HepG2 (cell line): ENCODE data around the gene TUBGCP4. TPM values are rescaled to one million over a fixed set of nuclear protein-coding genes. Genes with fewer than 3 reads are reported as not detected.

Experiments
- ATAC-seq: fragments of 200-7000 bp; cut with Tn5 transposase; 3 replicates; pipeline ENCODE4 v1.9.1; 2020; ENCODE audit warnings: mild to moderate bottlenecking, moderate library complexity
- BruUV-seq: library from RNA; stranded (reverse); fragments of 400-500 nt; replicated peaks from 2 replicates; lab custom pipeline; 2021; lab: Mats Ljungman, UMichigan
- CTCF ChIA-PET: fragments of 300-600 bp; formaldehyde crosslinking; extraction: SDS; loops from one replicate; lab custom pipeline; 2021; ENCODE audit warnings: low total read pairs, inconsistent platforms, low intra/inter-chr PET ratio; lab: Yijun Ruan, JAX
- POLR2A ChIA-PET: fragments of 350-600 bp; sonication (Branson Sonifier 250); formaldehyde crosslinking; loops from one replicate; lab custom pipeline; 2020; ENCODE audit warnings: antibody characterized with exemption, inconsistent platforms; lab: Yijun Ruan, JAX
- DNase-seq: peaks from one replicate; pipeline ENCODE4 v3.0.0-alpha.2; 2015; ENCODE audit warnings: low spot score
- FAIRE-seq: peaks from 3 replicates; lab custom pipeline; 2011; peaks lifted over from hg19 to GRCh38; lab: Jason Lieb, UNC
- H2AFZ ChIP-seq: one replicate; pipeline ENCODE4 v1.6.1; 2011; ENCODE audit warnings: low read length, inconsistent platforms
- H3K27ac ChIP-seq: fragments of 300-600 bp; 3 replicates; pipeline ENCODE4 v1.8.0; 2011; ENCODE audit warnings: mixed run types, mild to moderate bottlenecking, mixed read lengths, low read length, inconsistent platforms; ENCODE audit not compliant: insufficient read depth; ENCODE audit errors: extremely low read length
- H3K27me3 ChIP-seq, 2 experiments: fragments of 200-600 bp in 1 of 2; 2 replicates in 1 of 2; 3 replicates in 1 of 2; pipeline versions ENCODE4 v1.6.0 to v1.8.0; 2011; ENCODE audit warnings: low read length in 2 of 2, mild to moderate bottlenecking in 2 of 2, moderate library complexity in 2 of 2, inconsistent platforms in 1 of 2; ENCODE audit not compliant: insufficient read depth in 2 of 2, control insufficient read depth in 1 of 2
- H3K36me3 ChIP-seq, 2 experiments: fragments of 200-600 bp in 1 of 2; replicated peaks in 1 of 2; 2 replicates in 1 of 2; 3 replicates in 1 of 2; pipeline versions ENCODE4 v1.5.1 to v1.8.0; 2011; ENCODE audit warnings: low read length in 2 of 2, inconsistent platforms in 1 of 2; ENCODE audit not compliant: insufficient read depth in 2 of 2, control insufficient read depth in 1 of 2
- H3K4me1 ChIP-seq: 2 replicates; pipeline ENCODE4 v1.5.1; 2012; ENCODE audit warnings: low read length, inconsistent platforms; ENCODE audit not compliant: insufficient read depth
- H3K4me2 ChIP-seq: 2 replicates; pipeline ENCODE4 v1.6.0; 2011; ENCODE audit warnings: low read depth, low read length, inconsistent platforms
- H3K4me3 ChIP-seq, 3 experiments: fragments of 200-600 bp in 1 of 3; sonication (generic), shearing (Covaris generic) in 1 of 3; replicated peaks in 1 of 3; 2 replicates each; pipeline ENCODE4 v1.5.1; 2011 to 2016; ENCODE audit warnings: low read length in 3 of 3, inconsistent platforms in 2 of 3, low read depth in 2 of 3, mild to moderate bottlenecking in 2 of 3, control low read depth in 1 of 3, mixed read lengths in 1 of 3; ENCODE audit not compliant: insufficient read depth in 1 of 3
- H3K79me2 ChIP-seq: one replicate; pipeline ENCODE4 v1.6.1; 2011; ENCODE audit warnings: low read length, inconsistent platforms; ENCODE audit not compliant: insufficient read depth
- H3K9ac ChIP-seq: 2 replicates; pipeline ENCODE4 v1.6.0; 2011; ENCODE audit warnings: mild to moderate bottlenecking, low read depth, low read length, inconsistent platforms; ENCODE audit not compliant: insufficient read depth
- H3K9me3 ChIP-seq: 2 replicates; pipeline ENCODE4 v1.5.1; 2012; ENCODE audit warnings: mild to moderate bottlenecking, low read length
- H4K20me1 ChIP-seq: 2 replicates; pipeline ENCODE4 v1.6.0; 2011; ENCODE audit warnings: inconsistent platforms, mild to moderate bottlenecking, low read length, moderate library complexity; ENCODE audit not compliant: insufficient read depth
- ATAD3A ChIP-seq: sonication (generic); formaldehyde crosslinking; IDR thresholded peaks from 2 replicates; pipeline ENCODE4 v1.4.0; 2020; ENCODE audit warnings: missing genetic modification reagents
- DR1 ChIP-seq: sonication (generic); formaldehyde crosslinking; IDR thresholded peaks from 2 replicates; pipeline ENCODE4 v1.8.0; 2021; ENCODE audit warnings: mild to moderate bottlenecking, missing genetic modification reagents, inconsistent platforms
- ELF4 ChIP-seq: sonication (generic); formaldehyde crosslinking; IDR thresholded peaks from 2 replicates; pipeline ENCODE4 v1.5.0; 2020; ENCODE audit warnings: missing genetic modification reagents, mild to moderate bottlenecking, moderate library complexity, borderline replicate concordance
- HOXA3 ChIP-seq: sonication (generic); formaldehyde crosslinking; IDR thresholded peaks from 2 replicates; pipeline ENCODE4 v1.5.0; 2020; ENCODE audit warnings: missing genetic modification reagents
- KAT8 ChIP-seq: IDR thresholded peaks from 2 replicates; pipeline ENCODE4 v1.6.1; 2016; ENCODE audit warnings: missing genetic modification reagents, missing compliant biosample characterization
- SNAPC2 ChIP-seq: sonication (generic); formaldehyde crosslinking; IDR thresholded peaks from 2 replicates; pipeline ENCODE4 v1.8.1; 2022; ENCODE audit warnings: mild to moderate bottlenecking, missing genetic modification reagents
- TARDBP ChIP-seq: sonication (generic); formaldehyde crosslinking; IDR thresholded peaks from 2 replicates; pipeline ENCODE4 v1.8.0; 2022; ENCODE audit warnings: mild to moderate bottlenecking, missing genetic modification reagents
- TSC22D2 ChIP-seq: sonication (generic); formaldehyde crosslinking; IDR thresholded peaks from 2 replicates; pipeline ENCODE4 v1.5.1; 2020; ENCODE audit warnings: missing genetic modification reagents, mild to moderate bottlenecking, borderline replicate concordance
- ZNF160 ChIP-seq: sonication (generic); formaldehyde crosslinking; IDR thresholded peaks from 2 replicates; pipeline ENCODE4 v1.8.0; 2022; ENCODE audit warnings: mild to moderate bottlenecking, inconsistent platforms, missing genetic modification reagents
- ZNF235 ChIP-seq: sonication (generic); formaldehyde crosslinking; IDR thresholded peaks from 2 replicates; pipeline ENCODE4 v1.8.1; 2023; ENCODE audit warnings: mild to moderate bottlenecking, missing genetic modification reagents, borderline replicate concordance
- ZNF670 ChIP-seq: sonication (generic); formaldehyde crosslinking; IDR thresholded peaks from 2 replicates; pipeline ENCODE4 v1.8.0; 2022; ENCODE audit warnings: mild to moderate bottlenecking, missing genetic modification reagents, borderline replicate concordance
- ZNF83 ChIP-seq: sonication (generic); formaldehyde crosslinking; IDR thresholded peaks from 2 replicates; pipeline ENCODE4 v1.4.0; 2020; ENCODE audit warnings: missing genetic modification reagents, mild to moderate bottlenecking, borderline replicate concordance
- ZNF841 ChIP-seq: sonication (generic); formaldehyde crosslinking; IDR thresholded peaks from 2 replicates; pipeline ENCODE4 v1.8.1; 2023; ENCODE audit warnings: missing genetic modification reagents, borderline replicate concordance
- ZSCAN22 ChIP-seq: sonication (generic); formaldehyde crosslinking; IDR thresholded peaks from 2 replicates; pipeline ENCODE4 v1.4.0; 2020; ENCODE audit warnings: mild to moderate bottlenecking, missing genetic modification reagents
- WGBS: methylation state at CpG from one replicate; pipeline ENCODE4 v1.1.6; 2017; ENCODE audit warnings: low lambda C conversion rate; 5-methylcytosine and 5-hydroxymethylcytosine counted together
- in situ Hi-C: cut with HindIII; loops from 2 replicates; pipeline ENCODE4 v1.10.0; 2017; ENCODE audit warnings: low pct_unique_long_range_greater_than_20kb; ENCODE audit not compliant: extremely low pct_ligation_motif_present
- intact Hi-C: fragments of 100-400 bp; cut with micrococcal nuclease; formaldehyde crosslinking; loops from one replicate; pipeline ENCODE4 v1.10.0; 2022; ENCODE audit not compliant: unreplicated experiment
- polyA plus RNA-seq, 8 experiments: library from polyadenylated mRNA; depleted of rRNA in 3 of 8; stranded (reverse) in 7 of 8; unstranded in 1 of 8; fragments of >200 nt; fragmentation: Illumina TruSeq in 4 of 8; extraction: Trizol in 4 of 8; gene quantifications; 2 replicates each; pipeline versions ENCODE4 v1.2.1 to v1.2.3, GENCODE V29; 2011 to 2016; ENCODE audit warnings: low read depth in 4 of 8, missing spikeins in 1 of 8, mixed read lengths in 1 of 8; ENCODE audit not compliant: insufficient read depth in 1 of 8
- total RNA-seq, 5 experiments: library from RNA; depleted of rRNA; stranded (reverse); fragments of >200 nt; fragmentation: Illumina TruSeq; extraction: Trizol; gene quantifications; 2 replicates each; pipeline ENCODE4 v1.2.3, GENCODE V29; 2016; ENCODE audit warnings: low read depth in 1 of 5
- TF ChIP-seq, protein P1 (sequence below): sonication (generic); formaldehyde crosslinking; IDR thresholded peaks from 2 replicates; pipeline ENCODE4 v1.5.1; 2020; ENCODE audit warnings: missing genetic modification reagents, mild to moderate bottlenecking, borderline replicate concordance
- TF ChIP-seq, protein P2 (sequence below): sonication (generic); formaldehyde crosslinking; IDR thresholded peaks from 2 replicates; pipeline ENCODE4 v1.5.1; 2020; ENCODE audit warnings: missing genetic modification reagents, mild to moderate bottlenecking, borderline replicate concordance
- TF ChIP-seq, protein P3 (sequence below): sonication (generic); formaldehyde crosslinking; IDR thresholded peaks from 2 replicates; pipeline ENCODE4 v1.5.0; 2020; ENCODE audit warnings: missing genetic modification reagents, mild to moderate bottlenecking, borderline replicate concordance
- TF ChIP-seq, protein P4 (sequence below): sonication (generic); formaldehyde crosslinking; IDR thresholded peaks from 2 replicates; pipeline ENCODE4 v1.9.0; 2022; ENCODE audit warnings: low read depth, missing genetic modification reagents

Gene TUBGCP4
- total and polyA plus RNA-seq, 2 of the 13 experiments (the other 11 are each of a cell fraction or from before 2014, with no cell fraction given) = 15.0 to 20.5 TPM

DNA sequence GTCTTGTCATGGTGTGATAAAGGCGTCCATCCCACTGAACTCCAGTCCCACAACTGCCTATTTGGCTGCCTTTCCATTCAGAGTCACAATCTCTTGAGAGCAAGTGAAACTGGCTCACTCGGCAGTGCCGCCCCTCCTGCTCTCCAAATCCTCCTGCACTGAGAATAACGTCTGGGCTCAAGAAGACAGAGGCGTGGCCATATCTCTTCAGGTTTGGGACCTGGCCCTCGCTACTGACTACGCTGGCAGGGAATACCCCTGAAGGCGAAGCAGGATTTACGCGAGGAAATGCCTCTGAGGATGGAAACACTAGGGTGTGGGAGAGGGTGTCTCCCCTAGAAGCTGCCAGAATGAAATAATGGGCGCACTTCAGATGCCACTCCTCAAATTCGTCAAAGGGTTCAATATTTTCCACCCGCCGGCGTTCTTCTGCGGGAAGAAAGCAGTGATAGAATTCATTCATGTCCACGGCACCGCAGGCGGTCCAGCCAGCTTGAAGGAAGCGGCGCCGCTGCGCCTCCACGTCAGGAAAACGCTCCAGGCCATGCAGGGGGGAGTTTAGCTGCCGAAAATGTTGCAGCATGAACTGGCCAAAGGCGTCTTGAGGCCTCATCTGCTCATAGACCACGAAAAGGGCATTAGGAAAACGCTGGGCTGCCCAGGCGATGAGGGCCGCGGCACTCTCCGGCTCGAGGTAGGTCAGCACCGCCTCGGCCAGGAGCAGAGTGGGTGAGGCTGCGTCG, 41.5 kb upstream of the TUBGCP4 start:
- WGBS = 69% methylated on average over 33 of the region's 38 CpGs
- FAIRE-seq (no peak), DNase-seq (no peak), ATAC-seq (no peak)
- Histone ChIP-seq H3K27me3 (peaks cover 0 to 2% of the 10 kb centered on the region in 2 experiments; a peak in 2 of 5 replicates), H2AFZ (no peak overlapping the region), H3K9ac (peak overlapping the region; percentile 77), H3K4me3 (peak overlapping the region; percentile 63 to 75 (median 74)), H3K4me1 (peaks cover 32% of the 10 kb centered on the region), H3K4me2 (peak overlapping the region; percentile 96), H3K27ac (peak overlapping the region; percentile 91), H3K36me3 (peaks cover 0 to 2% of the 10 kb centered on the region in 2 experiments; a peak in 1 of 5 replicates), H4K20me1 (no peaks in the 10 kb centered on the region), H3K9me3 (no peaks in the 10 kb centered on the region), H3K79me2 (peaks cover 14% of the 10 kb centered on the region)
- intact Hi-C loops = no loop called here
- in situ Hi-C loops = no loop called here
- BruUV-seq = no TSS peak
- CTCF ChIA-PET = no interaction called here
- POLR2A ChIA-PET = interaction anchor here (0.8 kb wide), 1 partner anchor 41 kb away, joined by 3 read pairs; the partner anchor contains the start of genes TUBGCP4 and ZSCAN29
- TF ChIP-seq TARDBP (no peak), TSC22D2 (CRISPR knock-in tag) (no peak), ZSCAN22 (no peak), ZNF670 (CRISPR knock-in tag) (no peak), ZNF235 (CRISPR knock-in tag) (no peak), HOXA3 (no peak), ELF4 (CRISPR knock-in tag) (no peak), SNAPC2 (CRISPR knock-in tag) (no peak; the same call in 1 of the 2 replicates), ZNF160 (CRISPR knock-in tag) (peak; percentile 14; the same call in 1 of the 2 replicates), KAT8 (CRISPR knock-in tag) (no peak), DR1 (CRISPR knock-in tag) (no peak), ZNF83 (CRISPR knock-in tag) (no peak), ATAD3A (CRISPR knock-in tag) (no peak), ZNF841 (no peak)
- TF ChIP-seq, protein P1, sequence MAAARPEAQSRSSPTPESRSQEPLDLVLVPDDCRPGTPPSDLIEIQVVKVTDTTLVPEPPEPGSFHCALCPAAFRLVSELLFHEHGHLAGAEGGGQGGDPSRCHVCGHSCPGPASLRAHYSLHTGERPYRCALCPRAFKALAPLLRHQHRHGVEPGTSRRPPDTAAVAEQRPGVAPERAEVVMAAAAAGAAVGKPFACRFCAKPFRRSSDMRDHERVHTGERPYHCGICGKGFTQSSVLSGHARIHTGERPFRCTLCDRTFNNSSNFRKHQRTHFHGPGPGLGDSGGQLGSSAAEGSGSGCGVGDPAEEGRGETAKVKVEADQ (CRISPR knock-in tag) = 0 out of 2 replicates have a peak, but pooled peaks have one; percentile 5
- TF ChIP-seq, protein P2, sequence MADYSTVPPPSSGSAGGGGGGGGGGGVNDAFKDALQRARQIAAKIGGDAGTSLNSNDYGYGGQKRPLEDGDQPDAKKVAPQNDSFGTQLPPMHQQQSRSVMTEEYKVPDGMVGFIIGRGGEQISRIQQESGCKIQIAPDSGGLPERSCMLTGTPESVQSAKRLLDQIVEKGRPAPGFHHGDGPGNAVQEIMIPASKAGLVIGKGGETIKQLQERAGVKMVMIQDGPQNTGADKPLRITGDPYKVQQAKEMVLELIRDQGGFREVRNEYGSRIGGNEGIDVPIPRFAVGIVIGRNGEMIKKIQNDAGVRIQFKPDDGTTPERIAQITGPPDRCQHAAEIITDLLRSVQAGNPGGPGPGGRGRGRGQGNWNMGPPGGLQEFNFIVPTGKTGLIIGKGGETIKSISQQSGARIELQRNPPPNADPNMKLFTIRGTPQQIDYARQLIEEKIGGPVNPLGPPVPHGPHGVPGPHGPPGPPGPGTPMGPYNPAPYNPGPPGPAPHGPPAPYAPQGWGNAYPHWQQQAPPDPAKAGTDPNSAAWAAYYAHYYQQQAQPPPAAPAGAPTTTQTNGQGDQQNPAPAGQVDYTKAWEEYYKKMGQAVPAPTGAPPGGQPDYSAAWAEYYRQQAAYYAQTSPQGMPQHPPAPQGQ (CRISPR knock-in tag) = no peak
- TF ChIP-seq, protein P3, sequence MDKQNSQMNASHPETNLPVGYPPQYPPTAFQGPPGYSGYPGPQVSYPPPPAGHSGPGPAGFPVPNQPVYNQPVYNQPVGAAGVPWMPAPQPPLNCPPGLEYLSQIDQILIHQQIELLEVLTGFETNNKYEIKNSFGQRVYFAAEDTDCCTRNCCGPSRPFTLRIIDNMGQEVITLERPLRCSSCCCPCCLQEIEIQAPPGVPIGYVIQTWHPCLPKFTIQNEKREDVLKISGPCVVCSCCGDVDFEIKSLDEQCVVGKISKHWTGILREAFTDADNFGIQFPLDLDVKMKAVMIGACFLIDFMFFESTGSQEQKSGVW = no peak
- TF ChIP-seq, protein P4, sequence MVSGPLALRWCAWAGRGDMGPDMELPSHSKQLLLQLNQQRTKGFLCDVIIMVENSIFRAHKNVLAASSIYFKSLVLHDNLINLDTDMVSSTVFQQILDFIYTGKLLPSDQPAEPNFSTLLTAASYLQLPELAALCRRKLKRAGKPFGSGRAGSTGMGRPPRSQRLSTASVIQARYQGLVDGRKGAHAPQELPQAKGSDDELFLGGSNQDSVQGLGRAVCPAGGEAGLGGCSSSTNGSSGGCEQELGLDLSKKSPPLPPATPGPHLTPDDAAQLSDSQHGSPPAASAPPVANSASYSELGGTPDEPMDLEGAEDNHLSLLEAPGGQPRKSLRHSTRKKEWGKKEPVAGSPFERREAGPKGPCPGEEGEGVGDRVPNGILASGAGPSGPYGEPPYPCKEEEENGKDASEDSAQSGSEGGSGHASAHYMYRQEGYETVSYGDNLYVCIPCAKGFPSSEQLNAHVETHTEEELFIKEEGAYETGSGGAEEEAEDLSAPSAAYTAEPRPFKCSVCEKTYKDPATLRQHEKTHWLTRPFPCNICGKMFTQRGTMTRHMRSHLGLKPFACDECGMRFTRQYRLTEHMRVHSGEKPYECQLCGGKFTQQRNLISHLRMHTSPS = 0 out of 2 replicates have a peak, but pooled peaks have one; percentile 3
